IMR-90 (cell line): ENCODE measurements around the gene THSD7B. TPM values are rescaled to one million over a fixed set of nuclear protein-coding genes. Genes with fewer than 3 reads are reported as not detected.
"Not testable (repeated sequence)": the region's sequence is repeated elsewhere in the genome, so short reads cannot be mapped to it uniquely, and the experiment has no call there.

Experiments
- ATAC-seq: fragments of 200-7000 bp; cut with Tn5 transposase; 2 replicates; pipeline ENCODE4 v1.9.1; 2020; ENCODE audit warnings: low read depth, mild to moderate bottlenecking, moderate library complexity
- BruUV-seq: library from RNA; stranded (reverse); fragments of 400-500 nt; replicated peaks from 2 replicates; lab custom pipeline; 2021; lab: Mats Ljungman, UMichigan
- CTCF ChIA-PET: fragments of 300-600 bp; formaldehyde crosslinking; extraction: SDS; loops from one replicate; lab custom pipeline; 2021; ENCODE audit warnings: antibody characterized with exemption; lab: Yijun Ruan, JAX
- POLR2A ChIA-PET: fragments of 300-600 bp; sonication (Branson Sonifier 250); formaldehyde crosslinking; loops from one replicate; lab custom pipeline; 2022; ENCODE audit warnings: antibody characterized with exemption; ENCODE audit not compliant: unreplicated experiment; lab: Charles Lee
- DNase-seq: peaks from one replicate; pipeline ENCODE4 v3.0.0; 2013
- H2AFZ ChIP-seq: replicated peaks from 2 replicates; pipeline ENCODE3; 2013; ENCODE audit warnings: low read length, mild to moderate bottlenecking; ENCODE audit not compliant: poor library complexity
- H2AK5ac ChIP-seq: 2 replicates; pipeline ENCODE4 v1.6.1; 2013; ENCODE audit warnings: low read depth, low read length, inconsistent platforms
- H2AK9ac ChIP-seq: replicated peaks from 2 replicates; pipeline ENCODE3; 2013; ENCODE audit warnings: mild to moderate bottlenecking, low read depth, low read length, moderate library complexity; ENCODE audit not compliant: poor library complexity
- H2BK120ac ChIP-seq: 2 replicates; pipeline ENCODE4 v1.6.1; 2013; ENCODE audit warnings: low read depth, low read length, inconsistent platforms
- H2BK15ac ChIP-seq: 3 replicates; pipeline ENCODE4 v1.6.1; 2013; ENCODE audit warnings: low read depth, low read length, inconsistent platforms
- H2BK20ac ChIP-seq: 2 replicates; pipeline ENCODE4 v1.6.1; 2013; ENCODE audit warnings: low read depth, mild to moderate bottlenecking, inconsistent platforms, low read length, moderate library complexity
- H2BK5ac ChIP-seq: 2 replicates; pipeline ENCODE4 v1.6.1; 2013; ENCODE audit warnings: mild to moderate bottlenecking, low read depth, low read length, inconsistent platforms; ENCODE audit not compliant: poor library complexity, severe bottlenecking
- H3K14ac ChIP-seq: replicated peaks from 2 replicates; pipeline ENCODE4 v1.6.1; 2013; ENCODE audit warnings: low read depth, low read length, inconsistent platforms
- H3K18ac ChIP-seq: 2 replicates; pipeline ENCODE4 v1.6.1; 2013; ENCODE audit warnings: low read depth, low read length, control low read depth
- H3K23ac ChIP-seq: 2 replicates; pipeline ENCODE4 v1.6.1; 2013; ENCODE audit warnings: low read depth, low read length, inconsistent platforms
- H3K27ac ChIP-seq: 2 replicates; pipeline ENCODE4 v1.5.1; 2013; ENCODE audit warnings: mild to moderate bottlenecking, control low read depth, low read length; ENCODE audit not compliant: insufficient read depth
- H3K27me3 ChIP-seq: 2 replicates; pipeline ENCODE4 v1.6.1; 2013; ENCODE audit warnings: low read length; ENCODE audit not compliant: control insufficient read depth, insufficient read depth
- H3K36me3 ChIP-seq: 2 replicates; pipeline ENCODE4 v1.6.1; 2013; ENCODE audit warnings: low read length, mixed read lengths; ENCODE audit not compliant: control insufficient read depth, insufficient read depth
- H3K4ac ChIP-seq: 2 replicates; pipeline ENCODE4 v1.6.1; 2013; ENCODE audit warnings: low read depth, low read length, inconsistent platforms
- H3K4me1 ChIP-seq: 2 replicates; pipeline ENCODE4 v1.6.1; 2013; ENCODE audit warnings: low read length, mixed read lengths; ENCODE audit not compliant: control insufficient read depth, insufficient read depth
- H3K4me2 ChIP-seq: 2 replicates; pipeline ENCODE4 v1.6.1; 2013; ENCODE audit warnings: low read depth, mild to moderate bottlenecking, control low read depth, low read length, moderate library complexity
- H3K4me3 ChIP-seq: 2 replicates; pipeline ENCODE4 v1.5.1; 2013; ENCODE audit warnings: low read depth, mild to moderate bottlenecking, control low read depth, low read length, moderate library complexity; ENCODE audit not compliant: insufficient read depth
- H3K56ac ChIP-seq: 2 replicates; pipeline ENCODE4 v1.6.1; 2013; ENCODE audit warnings: low read length, inconsistent platforms; ENCODE audit not compliant: insufficient read depth; ENCODE audit errors: extremely low read depth
- H3K79me1 ChIP-seq, 2 experiments: 2 replicates each; pipeline ENCODE4 v1.6.1; 2013; ENCODE audit warnings: low read length in 2 of 2, inconsistent platforms in 1 of 2, low read depth in 1 of 2
- H3K9ac ChIP-seq: 2 replicates; pipeline ENCODE4 v1.6.1; 2013; ENCODE audit warnings: low read depth, low read length, control low read depth
- H3K9me1 ChIP-seq: 2 replicates; pipeline ENCODE4 v1.6.1; 2013; ENCODE audit warnings: low read length, inconsistent platforms; ENCODE audit not compliant: insufficient read depth
- H3K9me3 ChIP-seq: 2 replicates; pipeline ENCODE4 v1.6.1; 2013; ENCODE audit warnings: low read length; ENCODE audit not compliant: control insufficient read depth, insufficient read depth
- H4K20me1 ChIP-seq: 2 replicates; pipeline ENCODE4 v1.6.1; 2013; ENCODE audit warnings: low read length, inconsistent platforms; ENCODE audit not compliant: insufficient read depth
- H4K5ac ChIP-seq: 2 replicates; pipeline ENCODE4 v1.6.1; 2013; ENCODE audit warnings: mild to moderate bottlenecking, low read depth, low read length, control low read depth
- H4K8ac ChIP-seq, 2 experiments: 2 replicates each; pipeline ENCODE4 v1.6.1; 2013; ENCODE audit warnings: low read depth in 2 of 2, low read length in 2 of 2, control low read depth in 1 of 2, inconsistent platforms in 1 of 2
- H4K91ac ChIP-seq: 2 replicates; pipeline ENCODE4 v1.6.1; 2013; ENCODE audit warnings: low read depth, low read length, inconsistent platforms; ENCODE audit not compliant: insufficient read depth
- WGBS, 2 experiments: methylation state at CpG; one replicate each; pipeline versions ENCODE4 v1.1.5 to v1.1.7; 2013; ENCODE audit warnings: missing lambda C conversion rate in 2 of 2; ENCODE audit not compliant: insufficient read length in 1 of 2; ENCODE audit errors: extremely low coverage in 2 of 2; 5-methylcytosine and 5-hydroxymethylcytosine counted together
- dilution Hi-C: fragments of 300-500 bp; cut with HindIII; formaldehyde crosslinking; loops from one replicate; pipeline ENCODE4 v1.14.3; 2018; ENCODE audit warnings: low sequenced_read_pairs; ENCODE audit not compliant: unreplicated experiment
- in situ Hi-C: fragments of 300-500 bp; cut with MboI; formaldehyde crosslinking; loops from 3 replicates; pipeline ENCODE4 v1.14.3; 2019; ENCODE audit warnings: low sequenced_read_pairs, inconsistent platforms, mixed read lengths
- intact Hi-C: fragments of 100-400 bp; cut with micrococcal nuclease; formaldehyde crosslinking; loops from 2 replicates; pipeline ENCODE4 v1.10.0; 2022
- polyA plus RNA-seq, 3 experiments: library from polyadenylated mRNA; depleted of rRNA; stranded (reverse); fragments of >200 nt; gene quantifications; 2 replicates each; pipeline ENCODE4 v1.2.3, GENCODE V29; 2012; ENCODE audit warnings: low replicate concordance in 1 of 3
- total RNA-seq: library from RNA; depleted of rRNA; stranded (reverse); fragments of >200 nt; gene quantifications from 2 replicates; pipeline ENCODE4 v1.2.3, GENCODE V29; 2012

The THSD7B gene
- total and polyA plus RNA-seq, 2 of the 4 experiments (the other 2 are of a cell fraction) = not detected

- in situ Hi-C loops, H3K27me3 ChIP-seq, H2BK120ac ChIP-seq, H2BK15ac ChIP-seq, H3K18ac ChIP-seq, H3K9ac ChIP-seq, dilution Hi-C loops, BruUV-seq, H3K14ac ChIP-seq, intact Hi-C loops, H3K36me3 ChIP-seq, H2BK5ac ChIP-seq, H3K23ac ChIP-seq, H4K5ac ChIP-seq, H2AFZ ChIP-seq, H3K4me3 ChIP-seq, H4K8ac ChIP-seq, H3K4me2 ChIP-seq, H2AK5ac ChIP-seq, H3K4me1 ChIP-seq, H3K9me1 ChIP-seq, H3K79me1 ChIP-seq, H3K56ac ChIP-seq, DNase-seq, H3K4ac ChIP-seq, H4K91ac ChIP-seq, H2BK20ac ChIP-seq, POLR2A ChIA-PET, CTCF ChIA-PET, H3K27ac ChIP-seq, H2AK9ac ChIP-seq, H4K20me1 ChIP-seq, ATAC-seq: not testable (repeated sequence)
- 87% methylated on average over 7 of the region's 22 CpGs; no CpG with 5 or more reads in 1 of the 2 experiments for WGBS, 2 experiments
- peaks cover 12% of the 10 kb centered on the region for H3K9me3 ChIP-seq
Observed at GRCh38 chr2:136758504-136758903, 6.8 kb upstream of the THSD7B start.
